ENCODE measurements around the gene ADSL. TPM values are rescaled to one million over a fixed set of nuclear protein-coding genes. Genes with fewer than 3 reads are reported as not detected.

Gene ADSL
- total RNA-seq, 1 donor from 2014 or later, result 48.5 TPM

- Histone ChIP-seq H3K9me3 (replicated peaks) (no peaks in the 10 kb centered on the region), H3K27ac (replicated peaks) (no peak overlapping the region), H3K4me3 (no peak overlapping the region), H3K4me1 (peaks cover 38% of the 10 kb centered on the region), H3K36me3 (peaks cover 43% of the 10 kb centered on the region), H3K27me3 (ENCODE audit: low read depth) (no peaks in the 10 kb centered on the region)
- no peak for DNase-seq
- intact Hi-C loops (cut with micrococcal nuclease), result no loop called here
- no peak for TF ChIP-seq CTCF (IDR thresholded peaks at IDR 0.05; ENCODE audit: borderline replicate concordance)
Observed at GRCh38 chr22:40401532-40401931, 55.2 kb downstream of the ADSL start.

GRCh38 chr22:40401981-40402406 is 55.7 kb downstream of the ADSL start:
- DNase-seq, result no peak
- H3K36me3 ChIP-seq, result peaks cover 48% of the 10 kb centered on the region

GRCh38 chr22:40403141-40403540 is 56.8 kb downstream of the ADSL start:
- Histone ChIP-seq H3K27ac (replicated peaks) (no peak overlapping the region), H3K9me3 (replicated peaks) (no peaks in the 10 kb centered on the region), H3K4me1 (peaks cover 26% of the 10 kb centered on the region), H3K4me3 (no peak overlapping the region), H3K36me3 (peaks cover 59% of the 10 kb centered on the region), H3K27me3 (ENCODE audit: low read depth) (no peaks in the 10 kb centered on the region)
- TF ChIP-seq CTCF (IDR thresholded peaks at IDR 0.05; ENCODE audit: borderline replicate concordance), result no peak
- intact Hi-C loops (cut with micrococcal nuclease), result no loop called here
- no peak for DNase-seq

More at GRCh38 chr22:40401981-40402406, 55.7 kb downstream of the ADSL start:
- TF ChIP-seq CTCF (IDR thresholded peaks at IDR 0.05; ENCODE audit: borderline replicate concordance), result no peak
- intact Hi-C loops (cut with micrococcal nuclease), result no loop called here
- Histone ChIP-seq H3K4me3 (no peak overlapping the region), H3K4me1 (peaks cover 33% of the 10 kb centered on the region), H3K9me3 (replicated peaks) (no peaks in the 10 kb centered on the region), H3K27ac (replicated peaks) (no peak overlapping the region), H3K27me3 (ENCODE audit: low read depth) (no peaks in the 10 kb centered on the region)

GRCh38 chr22:40403651-40404050 is 57.4 kb downstream of the ADSL start:
- DNase-seq, result no peak
- Histone ChIP-seq H3K27me3 (ENCODE audit: low read depth) (no peaks in the 10 kb centered on the region), H3K4me3 (no peak overlapping the region), H3K36me3 (peaks cover 63% of the 10 kb centered on the region), H3K27ac (replicated peaks) (no peak overlapping the region), H3K4me1 (peaks cover 26% of the 10 kb centered on the region), H3K9me3 (replicated peaks) (no peaks in the 10 kb centered on the region)
- intact Hi-C loops (cut with micrococcal nuclease), result no loop called here
- TF ChIP-seq CTCF (IDR thresholded peaks at IDR 0.05; ENCODE audit: borderline replicate concordance), result no peak

GRCh38 chr22:40404251-40405177 is 58.2 kb downstream of the ADSL start:
- Histone ChIP-seq H3K4me1 (peaks cover 20% of the 10 kb centered on the region), H3K9me3 (replicated peaks) (no peaks in the 10 kb centered on the region), H3K27me3 (ENCODE audit: low read depth) (no peaks in the 10 kb centered on the region), H3K27ac (replicated peaks) (no peak overlapping the region), H3K36me3 (peaks cover 72% of the 10 kb centered on the region), H3K4me3 (no peak overlapping the region)
- no peak for TF ChIP-seq CTCF (IDR thresholded peaks at IDR 0.05; ENCODE audit: borderline replicate concordance)
- DNase-seq, result no peak
- intact Hi-C loops (cut with micrococcal nuclease), result no loop called here

Measured in left ventricle myocardium inferior (tissue), 1 donor.